ENCODE measurements around the gene KDM2B. TPM values are rescaled to one million over a fixed set of nuclear protein-coding genes. Genes with fewer than 3 reads are reported as not detected.

The KDM2B gene
- total and polyA plus RNA-seq, 2 of the 8 experiments (the other 6 are each of a cell fraction or from before 2014, with no cell fraction given), result 111 to 162 TPM

- TF ChIP-seq, protein P1, sequence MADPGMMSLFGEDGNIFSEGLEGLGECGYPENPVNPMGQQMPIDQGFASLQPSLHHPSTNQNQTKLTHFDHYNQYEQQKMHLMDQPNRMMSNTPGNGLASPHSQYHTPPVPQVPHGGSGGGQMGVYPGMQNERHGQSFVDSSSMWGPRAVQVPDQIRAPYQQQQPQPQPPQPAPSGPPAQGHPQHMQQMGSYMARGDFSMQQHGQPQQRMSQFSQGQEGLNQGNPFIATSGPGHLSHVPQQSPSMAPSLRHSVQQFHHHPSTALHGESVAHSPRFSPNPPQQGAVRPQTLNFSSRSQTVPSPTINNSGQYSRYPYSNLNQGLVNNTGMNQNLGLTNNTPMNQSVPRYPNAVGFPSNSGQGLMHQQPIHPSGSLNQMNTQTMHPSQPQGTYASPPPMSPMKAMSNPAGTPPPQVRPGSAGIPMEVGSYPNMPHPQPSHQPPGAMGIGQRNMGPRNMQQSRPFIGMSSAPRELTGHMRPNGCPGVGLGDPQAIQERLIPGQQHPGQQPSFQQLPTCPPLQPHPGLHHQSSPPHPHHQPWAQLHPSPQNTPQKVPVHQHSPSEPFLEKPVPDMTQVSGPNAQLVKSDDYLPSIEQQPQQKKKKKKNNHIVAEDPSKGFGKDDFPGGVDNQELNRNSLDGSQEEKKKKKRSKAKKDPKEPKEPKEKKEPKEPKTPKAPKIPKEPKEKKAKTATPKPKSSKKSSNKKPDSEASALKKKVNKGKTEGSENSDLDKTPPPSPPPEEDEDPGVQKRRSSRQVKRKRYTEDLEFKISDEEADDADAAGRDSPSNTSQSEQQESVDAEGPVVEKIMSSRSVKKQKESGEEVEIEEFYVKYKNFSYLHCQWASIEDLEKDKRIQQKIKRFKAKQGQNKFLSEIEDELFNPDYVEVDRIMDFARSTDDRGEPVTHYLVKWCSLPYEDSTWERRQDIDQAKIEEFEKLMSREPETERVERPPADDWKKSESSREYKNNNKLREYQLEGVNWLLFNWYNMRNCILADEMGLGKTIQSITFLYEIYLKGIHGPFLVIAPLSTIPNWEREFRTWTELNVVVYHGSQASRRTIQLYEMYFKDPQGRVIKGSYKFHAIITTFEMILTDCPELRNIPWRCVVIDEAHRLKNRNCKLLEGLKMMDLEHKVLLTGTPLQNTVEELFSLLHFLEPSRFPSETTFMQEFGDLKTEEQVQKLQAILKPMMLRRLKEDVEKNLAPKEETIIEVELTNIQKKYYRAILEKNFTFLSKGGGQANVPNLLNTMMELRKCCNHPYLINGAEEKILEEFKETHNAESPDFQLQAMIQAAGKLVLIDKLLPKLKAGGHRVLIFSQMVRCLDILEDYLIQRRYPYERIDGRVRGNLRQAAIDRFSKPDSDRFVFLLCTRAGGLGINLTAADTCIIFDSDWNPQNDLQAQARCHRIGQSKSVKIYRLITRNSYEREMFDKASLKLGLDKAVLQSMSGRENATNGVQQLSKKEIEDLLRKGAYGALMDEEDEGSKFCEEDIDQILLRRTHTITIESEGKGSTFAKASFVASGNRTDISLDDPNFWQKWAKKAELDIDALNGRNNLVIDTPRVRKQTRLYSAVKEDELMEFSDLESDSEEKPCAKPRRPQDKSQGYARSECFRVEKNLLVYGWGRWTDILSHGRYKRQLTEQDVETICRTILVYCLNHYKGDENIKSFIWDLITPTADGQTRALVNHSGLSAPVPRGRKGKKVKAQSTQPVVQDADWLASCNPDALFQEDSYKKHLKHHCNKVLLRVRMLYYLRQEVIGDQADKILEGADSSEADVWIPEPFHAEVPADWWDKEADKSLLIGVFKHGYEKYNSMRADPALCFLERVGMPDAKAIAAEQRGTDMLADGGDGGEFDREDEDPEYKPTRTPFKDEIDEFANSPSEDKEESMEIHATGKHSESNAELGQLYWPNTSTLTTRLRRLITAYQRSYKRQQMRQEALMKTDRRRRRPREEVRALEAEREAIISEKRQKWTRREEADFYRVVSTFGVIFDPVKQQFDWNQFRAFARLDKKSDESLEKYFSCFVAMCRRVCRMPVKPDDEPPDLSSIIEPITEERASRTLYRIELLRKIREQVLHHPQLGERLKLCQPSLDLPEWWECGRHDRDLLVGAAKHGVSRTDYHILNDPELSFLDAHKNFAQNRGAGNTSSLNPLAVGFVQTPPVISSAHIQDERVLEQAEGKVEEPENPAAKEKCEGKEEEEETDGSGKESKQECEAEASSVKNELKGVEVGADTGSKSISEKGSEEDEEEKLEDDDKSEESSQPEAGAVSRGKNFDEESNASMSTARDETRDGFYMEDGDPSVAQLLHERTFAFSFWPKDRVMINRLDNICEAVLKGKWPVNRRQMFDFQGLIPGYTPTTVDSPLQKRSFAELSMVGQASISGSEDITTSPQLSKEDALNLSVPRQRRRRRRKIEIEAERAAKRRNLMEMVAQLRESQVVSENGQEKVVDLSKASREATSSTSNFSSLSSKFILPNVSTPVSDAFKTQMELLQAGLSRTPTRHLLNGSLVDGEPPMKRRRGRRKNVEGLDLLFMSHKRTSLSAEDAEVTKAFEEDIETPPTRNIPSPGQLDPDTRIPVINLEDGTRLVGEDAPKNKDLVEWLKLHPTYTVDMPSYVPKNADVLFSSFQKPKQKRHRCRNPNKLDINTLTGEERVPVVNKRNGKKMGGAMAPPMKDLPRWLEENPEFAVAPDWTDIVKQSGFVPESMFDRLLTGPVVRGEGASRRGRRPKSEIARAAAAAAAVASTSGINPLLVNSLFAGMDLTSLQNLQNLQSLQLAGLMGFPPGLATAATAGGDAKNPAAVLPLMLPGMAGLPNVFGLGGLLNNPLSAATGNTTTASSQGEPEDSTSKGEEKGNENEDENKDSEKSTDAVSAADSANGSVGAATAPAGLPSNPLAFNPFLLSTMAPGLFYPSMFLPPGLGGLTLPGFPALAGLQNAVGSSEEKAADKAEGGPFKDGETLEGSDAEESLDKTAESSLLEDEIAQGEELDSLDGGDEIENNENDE (IDR thresholded peaks at IDR 0.05; ENCODE audit: insufficient replicate concordance, low read length), result no peak
- TF ChIP-seq NANOG (IDR thresholded peaks at IDR 0.05; ENCODE audit: insufficient read depth, low read depth, low read length, poor library complexity, severe bottlenecking), result no peak
- no peak for TF ChIP-seq CBX8 (IDR thresholded peaks at IDR 0.05; ENCODE audit: borderline replicate concordance, low read depth, low read length)
- TF ChIP-seq ZNF274 (IDR thresholded peaks at IDR 0.05; ENCODE audit: borderline replicate concordance, extremely low read depth, low read length), result no peak
- no peak for TF ChIP-seq ASH2L (IDR thresholded peaks at IDR 0.05; ENCODE audit: low read length)
- TF ChIP-seq JUND (IDR thresholded peaks at IDR 0.05; ENCODE audit: low read length), result no peak
- TF ChIP-seq NRF1 (IDR thresholded peaks at IDR 0.05; ENCODE audit: low read depth, low read length), result no peak
These were observed 73.6 kb downstream of the KDM2B start (continued) for GRCh38 chr12:121507245-121507644.
